GM18520 (cell line): Measurements from ENCODE around the gene SEBOX.

Experiments
- ATAC-seq: cut with Tn5 transposase; IDR thresholded peaks from one replicate; pipeline ENCODE4 v1.9.1; 2021; ENCODE audit not compliant: unreplicated experiment

Gene SEBOX, protein sequence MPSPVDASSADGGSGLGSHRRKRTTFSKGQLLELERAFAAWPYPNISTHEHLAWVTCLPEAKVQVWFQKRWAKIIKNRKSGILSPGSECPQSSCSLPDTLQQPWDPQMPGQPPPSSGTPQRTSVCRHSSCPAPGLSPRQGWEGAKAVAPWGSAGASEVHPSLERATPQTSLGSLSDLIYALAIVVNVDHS

DNA sequence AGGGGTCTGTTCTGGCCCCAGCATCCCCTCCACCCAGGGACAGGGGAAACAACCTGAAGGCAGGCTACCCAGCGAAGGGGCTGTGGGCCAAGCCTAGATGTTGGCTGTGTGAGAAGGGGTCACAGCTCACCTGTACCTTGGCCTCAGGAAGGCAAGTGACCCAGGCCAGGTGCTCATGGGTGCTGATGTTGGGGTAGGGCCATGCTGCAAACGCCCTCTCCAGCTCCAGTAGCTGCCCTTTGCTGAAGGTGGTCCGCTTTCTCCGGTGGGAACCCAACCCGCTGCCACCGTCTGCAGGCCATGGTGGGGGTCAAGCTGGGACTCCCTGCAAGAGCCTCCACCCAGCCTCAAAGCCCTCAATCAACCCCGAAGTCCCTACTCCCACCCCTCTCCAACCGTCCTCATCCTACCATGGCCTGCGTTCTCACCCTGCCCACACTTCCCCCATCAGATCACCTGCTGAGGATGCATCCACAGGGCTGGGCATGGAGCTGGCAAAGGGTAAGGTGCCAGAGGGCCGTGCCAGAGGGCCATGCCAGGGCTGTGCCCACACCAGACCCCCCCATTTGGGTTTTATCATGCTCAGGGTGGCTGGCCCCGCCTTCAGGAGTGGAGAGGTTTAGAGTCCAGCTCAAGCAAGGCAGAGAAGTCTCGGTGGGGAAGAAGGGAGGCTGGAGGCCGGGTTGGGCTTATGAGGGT lies at the start of gene SEBOX:
Gene SEBOX, minus strand, starts transcription at position 535 of the 699 bp plus-strand sequence. Its CDS starts 48 bp downstream, at position 487.
- no peak for ATAC-seq

DNA sequence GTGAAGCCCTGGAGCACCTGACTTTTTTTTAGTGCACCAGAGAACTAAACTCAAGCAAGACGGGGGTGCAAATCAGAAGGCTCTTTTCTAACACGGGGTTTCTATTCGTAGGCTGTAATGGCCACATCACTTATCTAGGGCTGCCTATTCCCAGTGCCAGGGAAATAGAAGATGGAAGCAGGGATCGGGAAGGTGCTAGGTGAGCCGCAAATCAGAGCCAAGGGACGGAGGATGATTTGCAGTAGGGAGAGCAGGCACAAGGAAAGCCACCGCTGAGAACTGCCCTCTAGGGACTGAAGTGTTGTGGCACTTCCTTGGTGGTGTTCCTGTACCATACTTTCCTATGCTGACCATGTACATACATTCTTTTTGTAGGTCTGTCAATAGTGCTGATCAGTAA lies 48.8 kb upstream of the SEBOX start:
- ATAC-seq = no peak

DNA sequence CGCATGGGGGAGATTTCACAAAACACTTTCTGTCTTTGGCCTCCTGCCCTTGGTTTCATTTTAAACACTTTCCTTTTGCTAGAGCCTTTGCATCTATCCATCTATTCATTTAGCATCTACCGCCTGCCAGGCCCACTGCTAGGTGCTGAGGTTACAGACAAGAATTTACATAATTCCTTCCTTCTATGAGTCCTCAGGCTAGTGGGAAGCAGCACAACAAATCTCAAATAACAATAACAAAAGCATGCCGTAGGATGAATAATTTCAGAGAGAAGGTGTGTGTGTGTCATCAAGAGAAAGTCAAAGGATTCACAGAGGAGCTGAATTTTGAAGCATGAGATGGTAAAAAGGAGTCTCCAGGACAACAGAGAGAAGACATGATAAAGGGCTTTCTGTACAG lies 47.1 kb upstream of the SEBOX start:
- no peak for ATAC-seq

DNA sequence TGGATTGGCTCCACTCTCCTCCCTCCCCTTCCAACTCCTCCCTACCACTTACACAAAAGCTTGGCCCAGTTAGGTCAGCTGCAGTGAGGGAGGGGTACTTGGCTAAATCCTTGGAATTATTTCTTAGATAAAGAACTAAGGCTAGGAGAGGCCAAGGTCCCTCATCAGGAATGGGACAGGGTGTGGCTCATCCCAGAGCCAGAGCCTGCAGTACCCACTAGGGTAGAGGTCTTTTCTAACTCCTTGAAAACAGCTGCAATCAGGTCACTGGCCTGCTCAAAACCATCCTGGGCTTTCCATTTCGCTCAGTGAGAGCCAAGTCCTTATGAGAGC lies 42.9 kb upstream of the SEBOX start:
- no peak for ATAC-seq

DNA sequence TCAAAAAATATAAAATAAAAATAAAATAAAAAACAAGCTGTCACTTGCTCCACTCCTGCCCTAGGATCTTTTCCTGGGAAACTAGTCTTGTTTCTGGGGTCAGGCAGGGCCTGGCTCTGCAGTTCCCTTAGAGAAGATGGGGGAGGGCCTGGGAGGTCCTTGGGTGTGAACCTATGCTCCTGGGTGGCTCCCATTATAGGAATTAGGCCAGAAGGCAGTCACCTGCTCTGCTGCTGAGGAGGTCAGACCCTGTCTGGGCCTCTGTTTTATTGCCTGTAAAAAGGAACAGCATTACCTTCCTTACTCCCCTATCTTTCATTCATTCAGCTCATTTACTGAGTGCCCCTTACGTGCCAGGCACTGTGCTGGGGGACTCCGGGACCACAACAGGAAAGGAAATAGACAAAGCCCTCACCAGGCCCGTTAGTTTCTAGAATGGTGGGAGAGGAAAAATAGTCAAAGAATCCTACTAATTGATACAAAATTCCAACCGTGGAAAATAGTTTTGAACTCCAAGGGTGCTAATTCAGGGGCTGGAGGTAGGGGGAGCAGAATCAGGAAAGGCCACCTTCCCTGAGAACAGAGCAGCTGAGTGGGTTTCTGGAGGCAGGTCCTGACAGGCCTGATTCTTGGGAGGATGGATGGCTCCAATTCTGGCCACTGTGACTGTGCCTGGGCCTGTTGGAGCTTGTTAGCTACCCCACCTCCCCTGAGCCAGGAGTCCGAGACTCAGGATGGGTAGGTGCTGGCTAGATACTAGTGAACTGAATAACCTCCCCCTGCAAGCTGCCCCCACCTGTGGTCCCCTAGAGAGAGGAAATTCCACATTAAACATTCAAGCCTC lies 42.4 kb upstream of the SEBOX start:
- ATAC-seq = no peak

DNA sequence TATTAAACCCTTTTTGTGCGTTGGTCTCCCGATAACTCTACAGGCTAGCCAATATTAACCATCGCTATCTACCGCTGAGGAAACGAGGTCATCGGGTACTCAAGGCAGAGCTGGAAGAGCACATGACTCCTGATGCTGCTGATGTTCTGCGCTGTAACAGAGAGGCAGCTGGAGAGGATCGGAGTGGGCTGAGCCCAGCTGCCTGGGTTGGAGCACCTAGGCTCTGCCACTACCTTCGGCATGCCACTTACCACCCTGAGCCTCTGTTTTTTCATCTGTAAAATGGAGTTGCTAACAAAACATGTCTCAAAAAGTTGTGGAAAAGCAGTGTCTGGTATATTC lies 41.4 kb upstream of the SEBOX start:
- ATAC-seq = no peak

DNA sequence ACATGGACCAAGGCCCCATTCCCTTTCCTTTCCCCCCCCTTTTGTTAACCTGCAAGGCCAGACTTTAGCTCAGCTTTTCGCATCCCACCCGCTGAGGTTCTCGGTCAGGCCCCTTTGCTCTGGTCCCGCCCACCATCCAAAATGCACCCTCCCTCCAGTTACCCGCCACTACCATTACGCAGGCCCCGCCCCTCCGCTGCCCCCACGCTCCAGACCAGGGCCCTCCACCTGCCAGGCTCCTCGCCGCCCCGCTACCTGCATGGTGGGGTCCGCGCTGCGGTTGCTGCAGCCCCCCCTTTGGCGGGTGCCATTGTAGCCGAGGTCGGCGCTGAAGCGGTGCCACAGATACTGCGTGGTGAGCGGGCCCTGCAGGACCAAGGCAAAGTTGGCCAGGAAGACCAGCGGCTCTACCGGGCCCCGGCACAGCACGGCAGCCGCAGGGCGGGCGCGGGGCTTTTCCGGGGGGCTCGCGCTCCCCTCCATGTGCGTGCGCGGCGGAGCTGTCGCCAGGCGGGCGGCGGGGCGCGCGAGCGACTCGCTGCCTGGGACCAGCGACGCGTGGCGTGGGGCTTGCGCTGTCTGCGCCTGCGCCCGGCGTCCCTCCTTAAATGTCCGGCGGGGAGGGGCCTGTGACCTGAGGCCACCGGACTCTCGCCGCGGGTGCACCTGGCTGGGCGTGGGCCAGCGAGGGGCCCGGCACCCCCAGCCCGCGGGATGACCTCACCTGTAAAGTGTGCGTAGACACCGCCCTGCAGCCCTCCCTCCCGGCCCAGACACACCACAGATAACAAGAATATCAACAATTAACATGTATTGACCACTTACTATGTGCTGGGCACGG lies 40.9 kb upstream of the SEBOX start, which contains the start of gene SLC46A1:
Gene SLC46A1, minus strand, starts transcription at position 581 of the 841 bp plus-strand sequence. Its CDS starts 98 bp downstream, at position 483.
- ATAC-seq = no peak

DNA sequence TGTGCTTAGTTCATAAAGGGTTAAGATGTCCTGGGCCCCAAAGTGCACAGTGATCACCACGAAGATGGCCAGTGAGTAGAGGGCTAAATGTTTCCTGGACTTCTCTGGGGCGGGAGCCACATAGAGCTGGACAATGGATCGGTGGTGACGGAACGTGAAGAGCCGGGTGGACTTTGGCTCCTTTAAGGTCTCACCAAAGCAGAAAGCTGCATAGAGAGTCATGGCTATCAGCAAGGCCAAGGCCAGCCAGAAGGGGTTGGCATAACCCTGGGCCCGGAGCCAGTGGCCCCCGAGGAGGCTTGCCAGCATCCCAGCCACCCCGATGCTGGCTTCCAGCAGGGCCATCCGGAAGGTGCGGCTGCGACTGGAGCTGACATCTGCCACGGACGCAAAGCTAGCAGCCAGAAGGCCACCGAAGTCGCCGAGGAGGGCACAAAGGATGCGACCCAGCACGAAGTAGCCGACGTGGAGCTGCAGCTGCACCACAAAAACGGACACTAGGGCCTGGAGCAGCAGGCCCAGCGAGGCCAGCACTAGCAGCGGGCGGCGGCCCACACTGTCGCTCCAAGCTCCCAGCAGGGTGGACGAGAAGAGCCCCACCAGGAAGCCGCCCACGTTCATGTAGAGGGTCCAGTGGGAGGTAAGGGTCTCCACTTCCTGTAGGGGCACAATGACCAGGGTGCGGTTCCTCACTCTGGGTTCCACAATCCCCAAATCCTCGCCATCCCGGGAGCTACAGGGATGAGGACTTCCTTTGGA lies 40.0 kb upstream of the SEBOX start:
- no peak for ATAC-seq

DNA sequence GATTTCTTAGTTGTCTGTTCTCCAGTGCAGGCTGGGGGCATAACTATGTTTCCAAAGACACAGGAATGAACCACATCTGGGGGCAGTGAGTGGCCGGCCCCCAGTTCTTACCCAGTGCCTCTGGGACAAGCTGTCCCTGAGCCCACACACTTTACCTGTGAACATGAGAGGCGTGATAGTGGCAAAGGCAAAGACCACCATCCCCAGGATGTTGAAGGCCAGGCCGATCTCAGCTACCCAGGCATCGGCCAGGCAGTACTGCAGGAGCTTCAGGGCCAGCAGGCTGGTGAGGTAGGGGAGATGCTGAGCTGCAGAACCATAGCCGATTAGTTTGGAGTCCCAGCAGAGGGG lies 39.4 kb upstream of the SEBOX start:
- ATAC-seq = no peak

DNA sequence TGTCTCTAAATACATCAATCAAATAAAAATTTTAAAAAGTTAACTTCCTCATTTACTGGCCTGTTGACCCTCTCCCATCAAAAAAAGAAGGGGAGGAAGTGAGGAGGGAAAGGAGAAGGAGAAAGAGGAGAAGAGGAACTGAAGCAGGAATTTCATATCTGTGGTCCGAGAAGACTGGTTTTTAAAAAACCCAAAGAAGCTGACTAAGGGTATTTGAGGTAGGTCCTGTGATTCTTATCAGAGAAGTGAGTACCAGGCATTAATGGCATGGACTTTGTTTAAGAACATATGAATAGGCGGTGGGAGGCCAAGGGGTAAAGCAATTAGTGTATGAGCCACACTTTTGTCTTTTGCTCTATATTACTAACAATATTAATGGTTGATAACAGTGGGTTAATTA lies 39.0 kb upstream of the SEBOX start:
- no peak for ATAC-seq

DNA sequence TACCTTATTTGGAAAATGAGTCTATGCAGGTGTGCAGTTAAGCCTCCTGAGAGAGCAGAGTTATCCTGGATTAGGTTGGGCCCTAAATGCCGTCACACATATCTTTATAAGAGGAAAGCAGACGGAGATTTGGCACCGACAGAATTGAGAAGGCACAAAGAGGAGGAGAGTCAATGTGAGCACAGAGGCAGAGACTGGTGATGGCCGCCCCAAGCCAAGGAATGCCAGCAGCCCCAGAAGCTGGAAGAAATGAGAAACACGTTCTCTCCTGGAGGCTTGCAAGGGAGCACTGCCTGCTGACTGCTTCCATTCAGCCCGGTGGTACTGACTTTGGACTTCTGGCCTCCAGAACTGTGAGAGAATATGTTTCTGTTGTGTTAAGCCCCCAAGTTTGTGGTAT lies 37.8 kb upstream of the SEBOX start:
- no peak for ATAC-seq

DNA sequence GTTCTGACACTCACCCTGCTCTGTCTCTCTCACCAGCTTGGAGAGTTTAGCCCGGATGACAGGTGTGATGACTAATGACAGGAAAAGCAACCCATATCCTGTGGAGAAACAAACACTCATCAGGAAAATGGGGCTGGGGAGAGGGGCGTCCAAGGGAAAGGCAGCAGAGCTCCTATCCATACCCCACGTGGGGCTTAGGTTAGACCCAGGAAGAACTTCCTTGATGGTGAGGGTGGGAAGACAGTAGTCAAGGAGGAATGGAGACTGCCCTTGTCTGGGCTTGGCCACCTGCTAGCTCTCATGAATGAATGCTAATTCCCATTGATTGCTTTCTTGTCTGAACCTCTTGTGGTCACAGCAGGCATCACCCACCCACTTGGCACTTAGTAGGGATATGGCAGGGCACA lies 37.2 kb upstream of the SEBOX start:
- no peak for ATAC-seq

DNA sequence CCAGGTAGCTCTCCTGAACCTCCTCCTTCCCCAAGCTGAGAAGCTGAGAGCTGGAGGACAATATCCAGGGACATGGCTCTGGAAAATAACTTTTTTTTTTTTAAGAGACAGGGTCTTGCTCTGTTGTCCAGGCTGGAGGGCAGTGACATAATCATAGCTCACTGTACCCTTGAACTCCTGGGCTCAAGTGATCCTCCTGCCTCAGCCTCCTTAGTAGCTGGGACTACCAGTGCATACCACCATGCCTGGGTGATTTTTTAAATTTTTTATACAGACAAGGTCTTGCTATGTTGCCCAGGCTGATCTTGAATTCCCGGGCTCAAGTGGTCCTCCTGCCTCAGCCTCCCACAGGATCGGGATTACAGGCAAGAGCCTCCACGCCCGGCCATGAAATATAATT lies 34.8 kb upstream of the SEBOX start:
- ATAC-seq = no peak

DNA sequence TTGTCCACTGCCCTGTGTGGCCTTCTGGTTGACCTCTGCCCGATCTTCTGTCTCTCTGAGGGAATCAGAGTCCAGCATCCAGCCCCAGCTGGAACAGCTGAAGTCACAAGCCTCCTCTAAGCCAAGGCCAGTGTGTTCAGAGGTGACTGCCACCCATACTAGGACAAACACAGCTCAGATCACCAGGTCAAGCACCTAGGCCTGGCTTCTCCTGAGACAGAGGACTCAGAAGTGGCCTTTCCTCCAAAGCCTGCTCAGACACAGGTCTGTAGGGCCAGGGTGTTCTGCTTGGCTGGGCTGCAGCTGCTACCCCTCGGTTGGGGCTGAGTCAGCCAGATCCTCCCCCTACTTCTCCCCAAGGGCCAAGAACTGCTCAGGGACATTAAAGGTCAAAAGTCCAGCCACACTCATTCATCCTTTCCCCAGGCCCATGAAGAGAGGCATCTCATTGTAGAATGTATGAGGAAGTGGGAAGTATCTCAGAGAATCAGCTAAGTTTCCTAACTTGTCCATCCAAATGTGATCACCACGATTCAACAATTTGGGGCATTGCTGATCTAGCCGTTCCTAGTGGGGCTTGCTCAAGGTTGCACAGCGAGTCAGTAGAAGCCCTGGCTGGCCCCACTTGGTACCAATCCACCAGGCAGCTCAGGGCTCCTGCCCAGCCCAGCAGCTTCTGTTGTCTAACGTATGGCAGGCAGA lies 33.4 kb upstream of the SEBOX start:
- no peak for ATAC-seq

DNA sequence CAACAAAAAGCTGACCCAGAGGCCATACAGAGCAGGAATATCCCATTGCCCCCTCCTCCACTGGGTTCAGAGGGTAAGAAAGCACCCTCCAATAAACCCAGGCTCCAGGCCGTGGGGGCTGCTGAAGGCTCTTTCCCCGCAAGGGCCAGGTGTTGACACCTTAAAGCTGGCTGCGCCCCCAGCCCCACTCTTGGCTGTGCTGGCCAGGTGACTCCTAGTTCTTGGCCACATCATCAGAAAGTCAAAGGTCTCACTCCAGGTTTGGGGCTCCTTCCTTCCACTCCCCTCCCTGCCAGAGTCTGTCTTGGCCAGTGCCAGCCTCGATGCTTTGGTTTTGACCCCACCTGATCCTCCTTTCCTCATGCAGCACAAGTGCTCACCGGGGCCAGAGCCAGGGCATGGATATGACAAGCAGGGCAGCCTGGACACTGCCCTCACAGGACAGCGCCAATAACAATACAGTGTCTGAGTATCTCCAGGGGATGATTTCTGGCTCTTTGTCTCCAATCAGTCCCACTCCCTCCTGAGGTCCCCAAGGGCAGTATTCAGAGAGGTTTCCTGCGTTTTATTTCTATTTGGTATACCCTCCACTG lies 32.8 kb upstream of the SEBOX start:
- ATAC-seq = no peak

DNA sequence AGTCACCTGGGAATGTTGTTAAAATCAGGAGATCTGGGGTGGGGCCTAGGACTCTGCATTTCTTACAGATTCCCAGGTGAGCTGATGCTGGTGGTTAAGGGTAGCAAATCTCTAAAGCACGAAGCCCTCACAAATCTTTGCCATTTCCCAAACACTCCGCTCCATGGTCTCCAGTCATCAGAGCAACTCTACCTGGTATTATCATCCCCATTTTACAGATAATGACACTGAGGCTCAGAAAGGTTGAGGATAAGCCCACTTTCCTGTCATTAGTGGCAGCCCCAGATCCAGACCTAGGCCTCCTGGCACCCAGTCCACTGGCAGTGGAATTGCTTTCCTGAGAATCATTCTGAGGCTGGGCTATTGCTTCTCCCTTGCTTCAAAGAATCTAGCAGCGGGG lies 32.3 kb upstream of the SEBOX start:
- no peak for ATAC-seq

DNA sequence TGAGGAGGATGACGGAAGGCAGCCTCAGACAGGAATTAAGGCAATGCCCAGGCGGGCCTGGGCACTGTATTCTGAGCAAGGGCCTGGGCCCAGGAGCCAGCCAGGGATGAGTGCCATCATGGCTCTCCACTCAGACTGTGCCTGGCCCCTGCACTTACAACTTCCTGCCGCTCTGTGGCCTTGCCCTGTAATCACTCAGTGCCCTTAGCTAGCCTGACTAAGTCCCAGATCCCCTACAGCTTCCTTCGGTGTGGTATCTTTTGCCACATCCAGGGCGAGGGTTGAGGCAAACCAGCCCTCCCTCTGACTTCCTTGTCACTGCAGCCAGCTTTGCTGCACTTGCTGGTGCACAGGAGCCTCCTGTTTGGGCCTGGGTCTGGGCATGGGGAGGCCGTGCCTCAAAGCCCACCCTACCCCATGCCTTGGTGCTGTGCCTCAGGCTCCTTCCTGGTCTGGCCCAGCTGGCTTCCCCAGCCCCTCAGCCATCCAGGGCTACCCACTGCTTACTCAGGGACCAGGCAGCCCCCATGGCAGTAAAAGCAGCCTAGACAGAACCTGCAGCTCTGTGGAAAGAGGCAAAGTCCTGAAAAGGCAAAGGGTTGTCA lies 31.7 kb upstream of the SEBOX start:
- ATAC-seq = no peak

DNA sequence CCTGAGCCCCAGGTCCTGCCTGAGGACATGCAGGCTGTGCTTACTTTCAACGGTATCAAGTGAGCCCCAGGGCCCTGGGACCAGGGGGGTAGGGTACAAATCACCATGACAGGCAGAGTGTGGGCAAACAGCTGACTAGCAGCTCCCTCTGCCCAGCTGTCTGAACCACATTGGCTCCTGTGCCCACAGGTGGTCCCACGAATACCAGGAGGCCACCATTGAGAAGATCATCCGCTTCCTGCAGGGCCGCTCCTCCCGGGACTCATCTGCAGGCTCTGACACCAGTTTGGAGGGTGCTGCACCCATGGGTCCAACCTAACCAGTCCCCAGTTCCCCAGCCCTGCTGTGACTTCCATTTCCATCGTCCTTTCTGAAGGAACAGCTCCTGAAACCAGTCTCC lies 31.0 kb upstream of the SEBOX start:
- ATAC-seq = no peak

DNA sequence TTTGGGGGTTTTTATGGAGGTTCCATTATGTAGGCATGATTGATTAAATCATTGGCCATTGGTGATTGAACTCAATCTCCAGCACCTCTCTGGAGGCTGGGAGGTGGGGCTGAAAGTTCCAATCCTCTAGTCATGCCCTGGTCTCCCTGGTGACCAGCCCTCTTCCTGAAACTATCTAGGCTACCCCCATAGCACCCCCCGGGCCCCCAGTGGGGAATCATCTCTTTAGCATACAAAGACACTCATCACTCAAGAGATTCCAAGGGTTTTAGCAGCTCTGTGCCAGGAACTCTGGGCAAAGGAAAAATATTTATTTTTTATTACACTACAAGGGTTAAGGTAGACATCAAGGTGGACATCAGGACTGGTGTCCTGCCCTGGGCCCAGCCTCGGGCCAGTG lies 30.4 kb upstream of the SEBOX start:
- ATAC-seq = no peak
